HUES6 (cell line): ENCODE results near the gene CPN2.
A peak's percentile ranks its signal among the peaks of the same experiment; 100 is the strongest.

Experiments
- H3K27ac ChIP-seq: 2 replicates; pipeline ENCODE4 v1.7.0; 2013; ENCODE audit warnings: low read depth, mild to moderate bottlenecking, low read length, inconsistent platforms
- H3K27me3 ChIP-seq: 2 replicates; pipeline ENCODE4 v1.6.1; 2013; ENCODE audit warnings: low read length; ENCODE audit not compliant: control insufficient read depth, insufficient read depth
- H3K36me3 ChIP-seq: 2 replicates; pipeline ENCODE4 v1.6.1; 2013; ENCODE audit warnings: low read length; ENCODE audit not compliant: control insufficient read depth, insufficient read depth
- H3K4me1 ChIP-seq: 2 replicates; pipeline ENCODE4 v1.6.1; 2013; ENCODE audit warnings: low read length; ENCODE audit not compliant: control insufficient read depth, insufficient read depth
- H3K4me3 ChIP-seq: 2 replicates; pipeline ENCODE4 v1.5.1; 2013; ENCODE audit warnings: low read depth, low read length
- H3K9ac ChIP-seq: one replicate; pipeline ENCODE4 v1.6.1; 2013; ENCODE audit warnings: mild to moderate bottlenecking, low read length
- H3K9me3 ChIP-seq: 2 replicates; pipeline ENCODE4 v1.6.1; 2013; ENCODE audit warnings: low read depth, low read length; ENCODE audit not compliant: control insufficient read depth, insufficient read depth

CPN2 gene, protein sequence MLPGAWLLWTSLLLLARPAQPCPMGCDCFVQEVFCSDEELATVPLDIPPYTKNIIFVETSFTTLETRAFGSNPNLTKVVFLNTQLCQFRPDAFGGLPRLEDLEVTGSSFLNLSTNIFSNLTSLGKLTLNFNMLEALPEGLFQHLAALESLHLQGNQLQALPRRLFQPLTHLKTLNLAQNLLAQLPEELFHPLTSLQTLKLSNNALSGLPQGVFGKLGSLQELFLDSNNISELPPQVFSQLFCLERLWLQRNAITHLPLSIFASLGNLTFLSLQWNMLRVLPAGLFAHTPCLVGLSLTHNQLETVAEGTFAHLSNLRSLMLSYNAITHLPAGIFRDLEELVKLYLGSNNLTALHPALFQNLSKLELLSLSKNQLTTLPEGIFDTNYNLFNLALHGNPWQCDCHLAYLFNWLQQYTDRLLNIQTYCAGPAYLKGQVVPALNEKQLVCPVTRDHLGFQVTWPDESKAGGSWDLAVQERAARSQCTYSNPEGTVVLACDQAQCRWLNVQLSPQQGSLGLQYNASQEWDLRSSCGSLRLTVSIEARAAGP

DNA sequence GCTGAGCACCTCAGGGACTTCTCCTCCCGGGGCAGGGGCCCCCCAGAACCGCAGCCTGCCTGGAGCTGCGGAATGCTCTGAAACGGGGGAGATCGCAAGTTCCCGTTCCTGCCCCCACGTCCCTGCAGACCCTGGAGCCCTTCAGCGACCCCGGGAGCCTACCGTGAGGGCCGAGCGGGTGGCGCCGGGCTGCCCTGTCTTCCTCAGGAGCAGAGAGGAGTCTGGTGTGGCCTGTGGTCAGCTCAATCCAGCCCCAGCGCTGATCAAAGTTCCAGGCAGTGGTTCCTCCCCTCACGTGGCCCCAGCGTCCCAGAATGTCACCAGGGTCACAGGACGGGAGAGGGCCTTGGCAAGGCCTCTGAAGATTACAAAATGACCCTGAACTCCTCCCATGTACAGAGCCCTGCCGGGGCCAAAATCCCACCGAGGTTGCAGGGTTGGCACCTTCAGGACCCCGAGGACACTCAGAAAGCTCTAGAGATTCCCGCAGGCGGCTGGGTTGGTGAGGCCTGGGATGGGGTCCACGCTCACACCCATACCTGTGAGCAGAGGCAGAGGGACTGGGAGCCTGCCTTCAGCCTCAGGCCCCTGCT lies at the start of gene CPN2:
Gene CPN2, minus strand, starts transcription at position 249 of the 593 bp plus-strand sequence. CDS start 8,626 bp downstream, outside the sequence.
- H3K27me3 ChIP-seq, result no peaks in the 10 kb centered on the region
- no peak within 1 kb of the TSS for H3K4me3 ChIP-seq
- H3K27ac ChIP-seq, result no peak within 1 kb of the TSS
- no peaks in the 10 kb centered on the region for H3K9me3 ChIP-seq
- H3K9ac ChIP-seq, result no peak within 1 kb of the TSS
- no peaks in the 10 kb centered on the region for H3K36me3 ChIP-seq
- H3K4me1 ChIP-seq, result no peaks in the 10 kb centered on the region

DNA sequence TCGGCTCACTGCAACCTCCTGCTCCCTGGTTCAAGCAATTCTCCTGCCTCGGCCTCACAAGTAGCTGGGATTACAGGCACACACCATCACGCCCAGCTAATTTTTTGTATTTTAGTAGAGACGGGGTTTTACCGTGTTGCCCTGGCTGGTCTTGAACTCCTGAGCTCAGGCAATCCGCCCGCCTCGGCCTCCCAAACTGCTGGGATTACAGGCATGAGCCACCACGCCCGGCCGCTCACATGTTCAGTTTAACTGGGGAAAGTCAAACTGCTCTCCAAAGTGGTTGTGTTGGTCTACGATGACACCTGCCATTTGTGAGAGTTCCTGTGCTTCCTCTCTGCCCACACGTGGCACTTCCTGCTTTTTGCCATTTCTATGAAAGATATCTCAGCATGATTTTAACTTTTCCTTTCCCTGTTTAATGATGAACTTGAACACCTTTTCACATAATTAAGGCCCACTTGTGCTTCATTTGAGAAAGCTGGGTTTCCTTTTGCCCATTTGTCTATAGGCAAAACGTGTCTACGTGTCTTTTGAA lies 48.8 kb upstream of the CPN2 start:
- H3K9ac ChIP-seq, result no peak overlapping the region
- peaks cover 27% of the 10 kb centered on the region for H3K27me3 ChIP-seq
- H3K9me3 ChIP-seq, result no peaks in the 10 kb centered on the region
- H3K27ac ChIP-seq, result no peak overlapping the region
- peaks cover 11% of the 10 kb centered on the region for H3K36me3 ChIP-seq
- no peak overlapping the region for H3K4me3 ChIP-seq
- H3K4me1 ChIP-seq, result peaks cover 13% of the 10 kb centered on the region

GRCh38 chr3:194399166-194399565 lies 48.0 kb upstream of the CPN2 start, which contains the start of gene GP5:
GP5 (minus strand) TSS chr3:194399266; CDS start chr3:194398282, 984 bp downstream.
- Histone ChIP-seq H3K27me3 (peaks cover 27% of the 10 kb centered on the region), H3K4me1 (peaks cover 13% of the 10 kb centered on the region), H3K36me3 (peaks cover 6% of the 10 kb centered on the region; the same call in 1 of the 2 replicates), H3K9me3 (no peaks in the 10 kb centered on the region), H3K4me3 (peak within 1 kb of the TSS; percentile 52; the same call in 1 of the 2 replicates), H3K9ac (no peak within 1 kb of the TSS), H3K27ac (no peak within 1 kb of the TSS)

DNA sequence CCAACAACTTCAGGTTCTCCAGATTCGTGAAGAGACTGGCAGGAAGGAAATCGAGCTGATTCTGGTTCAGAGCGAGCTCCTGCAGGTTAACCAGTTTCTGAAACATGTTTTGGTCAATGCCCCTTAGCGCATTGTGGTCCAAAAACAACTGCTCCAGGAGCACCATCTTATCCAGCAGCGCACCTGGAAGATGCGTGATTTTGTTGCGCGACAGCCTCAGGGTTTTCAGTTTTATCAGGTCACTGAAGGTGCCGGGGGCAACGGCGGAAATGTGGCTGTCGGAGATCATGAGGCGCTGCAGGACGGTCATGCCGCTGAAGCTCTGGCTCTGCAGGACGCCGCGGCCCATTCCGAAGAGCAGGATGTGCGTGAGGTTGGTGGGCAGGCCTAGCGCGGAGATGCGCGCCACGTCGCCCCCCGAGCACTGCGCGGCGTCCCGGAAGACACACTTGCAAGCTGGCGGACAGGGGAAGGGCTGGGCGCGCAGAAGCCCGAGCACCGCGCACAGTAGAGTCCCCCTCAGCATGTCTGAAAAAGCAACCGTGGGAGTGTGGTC lies 46.7 kb upstream of the CPN2 start:
- H3K9me3 ChIP-seq, result no peaks in the 10 kb centered on the region
- no peaks in the 10 kb centered on the region for H3K36me3 ChIP-seq
- no peak overlapping the region for H3K9ac ChIP-seq
- H3K27me3 ChIP-seq, result peaks cover 27% of the 10 kb centered on the region
- peaks cover 13% of the 10 kb centered on the region for H3K4me1 ChIP-seq
- H3K27ac ChIP-seq, result no peak overlapping the region
- peak overlapping the region; percentile 52; the same call in 1 of the 2 replicates for H3K4me3 ChIP-seq

DNA sequence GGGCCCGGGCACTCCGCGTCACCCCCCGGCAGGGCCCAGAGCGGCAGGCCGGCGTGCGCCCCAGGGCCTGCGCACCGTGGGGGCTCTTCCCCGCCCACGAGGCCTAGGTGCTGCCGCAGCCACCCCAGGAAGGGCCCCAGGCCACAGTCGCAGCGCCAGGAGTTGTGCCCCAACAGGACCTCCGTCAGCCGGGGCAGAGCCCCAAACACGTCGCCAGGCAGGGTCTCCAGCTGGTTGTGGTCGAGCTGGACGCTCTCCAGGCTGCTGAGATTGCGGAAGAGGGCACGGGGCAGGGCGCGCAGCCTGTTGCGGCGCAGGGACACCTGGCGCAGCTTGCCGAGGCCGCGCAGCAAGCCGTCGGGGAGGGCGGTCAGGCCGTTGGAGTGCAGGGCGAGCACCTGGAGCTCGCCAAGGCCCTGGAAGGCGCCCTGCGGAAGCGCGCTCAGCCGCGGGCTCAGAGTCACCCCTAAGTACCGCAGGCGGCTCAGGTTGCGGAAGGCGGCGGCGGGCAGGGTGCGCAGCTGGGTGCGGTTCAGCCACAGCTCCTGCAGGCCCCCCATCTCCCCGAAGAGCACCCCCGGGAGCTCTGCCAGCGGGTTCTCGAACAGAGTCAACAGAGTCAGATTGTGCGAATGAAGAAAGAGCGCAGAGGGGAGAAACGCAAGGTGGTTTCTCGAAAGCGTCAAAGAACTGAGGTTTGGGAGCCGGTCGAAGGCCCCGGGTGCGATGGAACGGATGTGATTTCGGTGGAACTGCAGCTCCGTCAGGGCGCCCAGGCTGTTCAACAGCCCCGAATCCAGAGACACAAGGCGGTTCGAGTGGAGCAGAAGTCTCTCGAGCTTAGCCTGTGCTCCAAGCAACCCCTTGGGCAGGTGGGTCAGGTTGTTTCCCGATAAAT lies 46.0 kb upstream of the CPN2 start:
- Histone ChIP-seq H3K27ac (no peak overlapping the region), H3K27me3 (peaks cover 27% of the 10 kb centered on the region), H3K4me1 (peaks cover 13% of the 10 kb centered on the region), H3K36me3 (no peaks in the 10 kb centered on the region), H3K9ac (no peak overlapping the region), H3K9me3 (no peaks in the 10 kb centered on the region), H3K4me3 (peak overlapping the region; percentile 52; the same call in 1 of the 2 replicates)

GRCh38 chr3:194396539-194396858 lies 45.4 kb upstream of the CPN2 start:
- Histone ChIP-seq H3K9me3 (no peaks in the 10 kb centered on the region), H3K4me1 (peaks cover 13% of the 10 kb centered on the region), H3K4me3 (peak overlapping the region; percentile 52), H3K27me3 (peaks cover 27% of the 10 kb centered on the region), H3K36me3 (no peaks in the 10 kb centered on the region), H3K27ac (no peak overlapping the region), H3K9ac (no peak overlapping the region)

- Histone ChIP-seq H3K9ac (no peak overlapping the region), H3K4me3 (peak overlapping the region; percentile 52), H3K27me3 (peaks cover 27% of the 10 kb centered on the region), H3K27ac (no peak overlapping the region), H3K4me1 (peaks cover 13% of the 10 kb centered on the region), H3K36me3 (no peaks in the 10 kb centered on the region), H3K9me3 (no peaks in the 10 kb centered on the region)
Measured at GRCh38 chr3:194395778-194396538, 44.8 kb upstream of the CPN2 start.

- H3K36me3 ChIP-seq, result no peaks in the 10 kb centered on the region
- H3K4me3 ChIP-seq, result no peak overlapping the region
- no peak overlapping the region for H3K9ac ChIP-seq
- no peaks in the 10 kb centered on the region for H3K9me3 ChIP-seq
- peaks cover 27% of the 10 kb centered on the region for H3K27me3 ChIP-seq
- peaks cover 13% of the 10 kb centered on the region for H3K4me1 ChIP-seq
- no peak overlapping the region for H3K27ac ChIP-seq
Measured at GRCh38 chr3:194395212-194395611, 44.1 kb upstream of the CPN2 start.

DNA sequence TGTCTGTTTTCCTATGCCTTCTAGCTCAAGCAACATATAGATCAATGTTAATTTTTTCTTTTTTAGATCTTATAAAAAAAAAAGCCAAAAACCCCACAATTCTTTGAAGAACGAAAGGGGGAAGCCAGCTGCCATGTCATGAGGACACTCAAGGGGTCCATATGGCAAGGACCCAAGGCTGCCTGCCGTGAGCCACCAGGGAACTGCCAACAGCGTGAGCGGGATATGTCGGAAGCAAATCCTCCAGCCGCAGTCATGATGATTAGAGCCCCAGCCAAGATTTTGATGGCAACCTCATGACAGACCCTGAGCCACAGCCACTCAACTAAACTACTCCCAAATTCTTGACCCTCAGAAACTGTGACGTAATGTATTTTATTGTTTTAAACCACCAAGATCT lies 41.4 kb upstream of the CPN2 start:
- no peak overlapping the region for H3K27ac ChIP-seq
- H3K36me3 ChIP-seq, result no peaks in the 10 kb centered on the region
- H3K9ac ChIP-seq, result no peak overlapping the region
- peaks cover 11% of the 10 kb centered on the region for H3K27me3 ChIP-seq
- peaks cover 6% of the 10 kb centered on the region; the same call in 1 of the 2 replicates for H3K9me3 ChIP-seq
- H3K4me1 ChIP-seq, result peaks cover 13% of the 10 kb centered on the region
- H3K4me3 ChIP-seq, result no peak overlapping the region

DNA sequence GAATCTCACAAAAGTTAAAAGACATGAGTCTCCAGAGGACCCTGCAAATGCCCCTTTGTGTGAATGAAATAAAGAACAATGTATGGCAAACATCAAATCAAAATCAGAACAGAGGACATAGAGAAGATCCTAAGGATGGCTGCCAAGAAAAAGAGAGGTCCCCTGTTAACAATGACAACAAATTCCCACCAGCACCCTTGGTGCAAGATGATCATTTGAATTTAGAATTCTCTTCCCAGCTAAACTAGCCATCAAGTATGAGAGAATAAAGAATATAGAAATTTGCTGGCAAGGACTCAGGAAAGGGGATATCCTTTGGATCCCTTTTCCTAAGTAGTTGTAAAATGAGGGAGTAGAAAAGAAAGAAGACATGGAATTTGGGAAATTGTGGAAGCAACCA lies 39.7 kb upstream of the CPN2 start:
- Histone ChIP-seq H3K4me3 (no peak overlapping the region), H3K36me3 (no peaks in the 10 kb centered on the region), H3K9me3 (peaks cover 6% of the 10 kb centered on the region; the same call in 1 of the 2 replicates), H3K9ac (no peak overlapping the region), H3K27me3 (no peaks in the 10 kb centered on the region), H3K27ac (no peak overlapping the region), H3K4me1 (peaks cover 14% of the 10 kb centered on the region)
